Heart left ventricle (tissue), 16 donors: ENCODE measurements around the gene S100A7A. TPM values are rescaled to one million over a fixed set of nuclear protein-coding genes. Genes with fewer than 3 reads are reported as not detected.
A peak's percentile ranks its signal among the peaks of the same experiment; 100 is the strongest.

Source experiments
- ATAC-seq, 4 donors: fragments of 200-7000 bp; cut with Tn5 transposase; one replicate each; pipeline ENCODE4 v1.9.1; 2020 to 2022; ENCODE audit warnings: moderate library complexity in 4 of 4, mild to moderate bottlenecking in 3 of 4, moderate number of reproducible peaks in 1 of 4
- DNase-seq, 5 donors: peaks; one replicate each; pipeline ENCODE4 v3.0.0-alpha.2; 2020
- H3K27ac ChIP-seq, 12 donors: fragments of 200-600 bp; sonication (generic) in 4 of 12; one replicate each; pipeline versions ENCODE4 v1.5.0 to v1.8.0; 2016 to 2022; ENCODE audit warnings: mild to moderate bottlenecking in 2 of 12
- H3K27me3 ChIP-seq, 9 donors: fragments of 200-600 bp; sonication (generic) in 2 of 9; one replicate each; pipeline versions ENCODE4 v1.5.1 to v1.8.0; 2016 to 2022; ENCODE audit warnings: mild to moderate bottlenecking in 3 of 9
- H3K36me3 ChIP-seq, 9 donors: fragments of 200-600 bp; sonication (generic) in 2 of 9; one replicate each; pipeline versions ENCODE4 v1.5.0 to v1.8.0; 2018 to 2022; ENCODE audit warnings: mild to moderate bottlenecking in 2 of 9
- H3K4me1 ChIP-seq, 12 donors: fragments of 200-600 bp; sonication (generic) in 4 of 12; one replicate each; pipeline versions ENCODE4 v1.5.0 to v1.8.0; 2016 to 2022; ENCODE audit warnings: mild to moderate bottlenecking in 3 of 12
- H3K4me3 ChIP-seq, 12 donors: fragments of 200-600 bp; sonication (generic) in 4 of 12; one replicate each; pipeline versions ENCODE4 v1.5.0 to v1.8.0; 2017 to 2022; ENCODE audit warnings: mild to moderate bottlenecking in 9 of 12, moderate library complexity in 4 of 12
- H3K9me3 ChIP-seq, 12 donors: fragments of 200-600 bp; sonication (generic) in 4 of 12; one replicate each; pipeline versions ENCODE4 v1.5.0 to v1.8.0; 2016 to 2022; ENCODE audit warnings: mild to moderate bottlenecking in 1 of 12
- POLR2A ChIP-seq, 2 donors: fragments of 450-650 bp; IDR thresholded peaks; one replicate each; pipeline ENCODE4 v1.6.1; 2017; ENCODE audit warnings: antibody characterized with exemption in 2 of 2, mild to moderate bottlenecking in 2 of 2, moderate library complexity in 2 of 2
- WGBS, 4 donors: extraction: QIAGEN DNeasy Blood & Tissue Kit in 2 of 4; methylation state at CpG; one replicate each; pipeline versions ENCODE4 v1.1.5 to v1.1.7; 2013 to 2018; 5-methylcytosine and 5-hydroxymethylcytosine counted together
- intact Hi-C, 10 donors: fragments of 100-400 bp; cut with DNase I; formaldehyde crosslinking; loops; one replicate each; pipeline versions ENCODE4 v1.11.1 to v1.14.2; 2022
- long read RNA-seq, 3 donors: library from polyadenylated mRNA; unstranded; transcript quantifications; one replicate each; pipeline ENCODE4 v2.0.0, GENCODE V29; 2020 to 2021
- polyA plus RNA-seq, 2 donors: library from polyadenylated mRNA; stranded (reverse); fragments of 200-250 nt; gene quantifications; one replicate each; pipeline ENCODE4 v1.2.3, GENCODE V29; 2013
- total RNA-seq, 9 donors: library from RNA; depleted of rRNA in 2 of 9; stranded (reverse); fragments of >200 nt in 2 of 9; fragmentation: NEBNext Ultra II Directional in 3 of 9; extraction: Animal tissue kit (Norgen Biotek cat#: 25700) in 3 of 9; gene quantifications; one replicate each; pipeline versions ENCODE4 v1.1.0 to v1.2.4, GENCODE V29; 2016 to 2023
- TF ChIP-seq, protein P1 (sequence below), 12 donors: fragments of 200-600 bp; sonication (generic) in 4 of 12; IDR thresholded peaks; one replicate each; pipeline versions ENCODE4 v1.5.0 to v1.8.0; 2018 to 2022; ENCODE audit warnings: antibody characterized with exemption in 12 of 12, mild to moderate bottlenecking in 5 of 12
- donor health status: ischemic (EF 13 %, LVEDD 7.1; RV severe dilation, severe dysfunction).
- donor health status: healthy with polysubstance abuse.
- donor health status: DM: no; HTN: yes; CAD: no.
- donor health status: DM: no; HTN: no; CAD: no.
- donor health status: ischemic (EF 25% LVEDD 6.9; RV normal size, moderate dysfunction).
- donor health status: ischemic (EF 25% LVEDD 5.7; RV mildly dilated, moderate dysfunction).
- donor health status: healthy.
- donor health status: DM: yes; HTN: yes; CAD: no.
- donor health status: ischemic (EF 35%, LVEDD 5.7; RV mildly dilated, moderate dysfunction).
- donor health status: nonischemic (EF 11% LVEDD 7.7; RV severe dilation, severe dysfunction).
- donor health status: DM: yes; HTN: yes; CAD: no.
- donor health status: PGD.
- donor health status: ischemic (EF 29% LVEDD 5.4; RV normal size, mild dysfunction).
- donor health status: nonischemic (EF 23%, LVEDD 6.1; RV moderate dilation, normal function).

The S100A7A gene
- not detected for total RNA-seq
- not detected for polyA plus RNA-seq
- long read RNA-seq, donor 1, result 0 reads
- long read RNA-seq, donor 2, result 0 reads
- long read RNA-seq, donor 3, result 0 reads

DNA sequence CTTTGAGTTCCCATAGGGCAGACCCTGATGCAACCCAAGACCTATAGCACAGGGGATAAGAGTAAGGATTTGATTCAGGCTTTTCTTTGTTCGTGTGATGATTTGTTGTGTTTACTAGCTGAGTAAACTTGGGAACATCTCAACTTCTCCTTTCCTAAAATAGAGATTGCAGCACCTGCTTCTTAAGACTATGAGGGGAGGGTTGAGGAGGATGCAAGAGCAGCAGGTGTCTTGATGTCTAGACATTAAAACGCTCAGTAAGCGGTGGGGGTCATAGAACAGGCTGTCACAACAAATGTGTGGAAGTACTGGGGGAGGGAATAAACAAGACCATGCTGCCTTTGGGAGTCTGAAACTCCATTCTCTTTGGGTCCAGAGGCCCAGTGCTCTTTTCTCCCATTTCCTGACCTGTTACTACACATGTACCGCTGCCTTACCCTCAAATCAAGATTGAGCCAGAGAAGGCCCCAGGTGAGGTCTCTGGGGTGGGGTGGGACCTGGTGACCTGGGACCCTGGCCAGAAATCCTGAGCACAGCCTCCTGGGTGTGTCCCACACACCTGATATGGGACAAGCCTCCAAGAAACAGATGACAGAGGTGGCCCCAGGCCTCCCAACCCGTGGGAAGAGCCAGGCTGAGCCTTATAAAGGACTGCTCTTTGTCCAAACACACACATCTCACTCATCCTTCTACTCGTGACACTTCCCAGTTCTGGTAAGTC, at the start of gene S100A7A:
Gene S100A7A, plus strand, starts transcription at position 671 of the 721 bp plus-strand sequence. CDS start 1,563 bp downstream, outside the sequence.
- 65 to 74% (median 69%) methylated on average over 6 of the region's 6 CpGs for WGBS, 4 donors
- no peak for DNase-seq
- TF ChIP-seq POLR2A (IDR thresholded peaks at IDR 0.05), result no peak
- TF ChIP-seq, protein P1, sequence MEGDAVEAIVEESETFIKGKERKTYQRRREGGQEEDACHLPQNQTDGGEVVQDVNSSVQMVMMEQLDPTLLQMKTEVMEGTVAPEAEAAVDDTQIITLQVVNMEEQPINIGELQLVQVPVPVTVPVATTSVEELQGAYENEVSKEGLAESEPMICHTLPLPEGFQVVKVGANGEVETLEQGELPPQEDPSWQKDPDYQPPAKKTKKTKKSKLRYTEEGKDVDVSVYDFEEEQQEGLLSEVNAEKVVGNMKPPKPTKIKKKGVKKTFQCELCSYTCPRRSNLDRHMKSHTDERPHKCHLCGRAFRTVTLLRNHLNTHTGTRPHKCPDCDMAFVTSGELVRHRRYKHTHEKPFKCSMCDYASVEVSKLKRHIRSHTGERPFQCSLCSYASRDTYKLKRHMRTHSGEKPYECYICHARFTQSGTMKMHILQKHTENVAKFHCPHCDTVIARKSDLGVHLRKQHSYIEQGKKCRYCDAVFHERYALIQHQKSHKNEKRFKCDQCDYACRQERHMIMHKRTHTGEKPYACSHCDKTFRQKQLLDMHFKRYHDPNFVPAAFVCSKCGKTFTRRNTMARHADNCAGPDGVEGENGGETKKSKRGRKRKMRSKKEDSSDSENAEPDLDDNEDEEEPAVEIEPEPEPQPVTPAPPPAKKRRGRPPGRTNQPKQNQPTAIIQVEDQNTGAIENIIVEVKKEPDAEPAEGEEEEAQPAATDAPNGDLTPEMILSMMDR (IDR thresholded peaks at IDR 0.05), result no peak
- intact Hi-C loops, result no loop called here
- Histone ChIP-seq H3K9me3 (peaks cover 0 to 5% (median 0%) of the 10 kb centered on the region in 12 donors), H3K36me3 (no peaks in the 10 kb centered on the region), H3K4me3 (no peak within 1 kb of the TSS), H3K27ac (no peak within 1 kb of the TSS), H3K27me3 (peaks cover 0 to 14% (median 0%) of the 10 kb centered on the region in 9 donors), H3K4me1 (no peaks in the 10 kb centered on the region)
- no peak for ATAC-seq

DNA sequence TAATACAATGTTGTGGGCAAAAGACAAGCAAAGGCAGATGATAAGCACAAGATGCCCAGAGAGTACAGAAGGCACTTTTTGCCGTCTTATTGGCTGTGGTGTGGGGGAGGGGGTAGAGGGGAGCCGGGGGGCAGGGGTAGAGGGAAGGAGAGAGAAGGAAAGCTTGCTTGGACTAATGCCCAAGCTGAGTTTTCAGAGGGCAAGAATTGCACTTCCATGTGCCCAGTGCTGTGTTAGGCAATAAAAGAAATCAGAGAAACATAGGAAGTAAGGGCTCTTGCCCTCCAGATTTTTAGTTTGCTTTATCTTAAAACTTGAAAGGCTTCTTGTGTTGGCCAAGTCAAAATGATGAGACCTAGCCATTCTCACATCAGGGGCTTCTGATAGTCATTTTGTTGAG, 49.2 kb upstream of the S100A7A start:
- Histone ChIP-seq H3K27ac (peak overlapping the region in 1 of 12 donors; percentile 67), H3K27me3 (no peaks in the 10 kb centered on the region), H3K4me3 (no peak overlapping the region), H3K36me3 (no peaks in the 10 kb centered on the region), H3K9me3 (no peaks in the 10 kb centered on the region), H3K4me1 (peaks cover 0 to 53% (median 0%) of the 10 kb centered on the region in 12 donors)
- no peak for DNase-seq
- WGBS, 4 donors, result 63 to 82% (median 66%) methylated on average over 2 of the region's 2 CpGs
- TF ChIP-seq, protein P1 (IDR thresholded peaks at IDR 0.05), result no peak
- no peak for TF ChIP-seq POLR2A (IDR thresholded peaks at IDR 0.05)
- intact Hi-C loops, result no loop called here
- no peak for ATAC-seq

DNA sequence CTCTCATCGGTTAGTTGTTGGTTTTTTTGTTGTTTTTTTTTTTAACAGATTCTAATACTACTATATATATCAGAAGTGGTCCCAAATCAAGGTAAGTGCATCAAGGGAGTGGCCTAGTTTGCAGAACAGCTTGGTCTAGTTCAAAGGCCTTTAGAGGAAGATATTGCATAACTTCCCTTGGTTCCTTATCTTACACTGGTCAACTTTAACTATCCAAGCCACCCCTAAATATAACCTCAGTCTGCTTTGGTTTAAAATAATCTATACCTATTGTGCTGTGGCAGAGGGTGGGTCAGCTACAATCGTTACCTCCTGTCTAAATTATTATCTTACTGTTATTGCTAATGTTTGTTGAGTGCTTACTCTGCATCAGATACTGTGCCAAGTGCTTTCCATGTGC, 47.8 kb upstream of the S100A7A start:
- Histone ChIP-seq H3K27me3 (no peaks in the 10 kb centered on the region), H3K4me1 (peaks cover 0 to 45% (median 0%) of the 10 kb centered on the region in 12 donors), H3K36me3 (no peaks in the 10 kb centered on the region), H3K27ac (no peak overlapping the region), H3K4me3 (no peak overlapping the region), H3K9me3 (no peaks in the 10 kb centered on the region)
- TF ChIP-seq, protein P1 (IDR thresholded peaks at IDR 0.05), result no peak
- TF ChIP-seq POLR2A (IDR thresholded peaks at IDR 0.05), result no peak
- 56 to 65% (median 62%) methylated on average over 2 of the region's 2 CpGs for WGBS, 4 donors
- ATAC-seq, result peak in 1 of 4 donors; percentile 47
- DNase-seq, result no peak
- intact Hi-C loops, result no loop called here

DNA sequence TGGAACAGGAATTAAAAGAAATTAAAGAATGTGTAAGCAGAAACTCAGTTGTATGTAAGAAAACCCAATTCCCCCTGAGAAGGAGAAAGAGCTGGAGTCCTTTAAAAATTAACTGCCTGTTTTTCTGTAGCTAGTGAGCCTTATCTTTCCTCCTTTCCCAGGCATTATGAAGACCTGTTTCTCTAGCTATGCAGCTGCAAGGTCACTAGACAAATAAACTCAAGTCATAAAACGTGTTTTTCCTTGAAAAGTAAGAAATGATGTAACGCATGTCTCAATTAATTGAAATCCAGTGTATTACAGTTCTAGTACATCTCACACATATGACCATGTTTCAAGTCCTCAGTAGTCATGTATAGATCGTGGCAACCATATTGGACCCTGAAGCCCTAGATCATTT, 46.2 kb upstream of the S100A7A start:
- no peaks in the 10 kb centered on the region for H3K9me3 ChIP-seq
- H3K27ac ChIP-seq, result no peak overlapping the region
- WGBS, 4 donors, result 73 to 82% (median 79%) methylated on average over 3 of the region's 3 CpGs
- intact Hi-C loops, result no loop called here
- peaks cover 0 to 36% (median 0%) of the 10 kb centered on the region in 12 donors for H3K4me1 ChIP-seq
- ATAC-seq (no peak), DNase-seq (no peak)
- no peak overlapping the region for H3K4me3 ChIP-seq
- no peak for TF ChIP-seq POLR2A (IDR thresholded peaks at IDR 0.05)
- TF ChIP-seq, protein P1 (IDR thresholded peaks at IDR 0.05), result no peak
- no peaks in the 10 kb centered on the region for H3K36me3 ChIP-seq
- H3K27me3 ChIP-seq, result no peaks in the 10 kb centered on the region
